ENCODE data around the gene THAP7.
A peak's percentile ranks its signal among the peaks of the same experiment; 100 is the strongest.

THAP7 gene

DNA sequence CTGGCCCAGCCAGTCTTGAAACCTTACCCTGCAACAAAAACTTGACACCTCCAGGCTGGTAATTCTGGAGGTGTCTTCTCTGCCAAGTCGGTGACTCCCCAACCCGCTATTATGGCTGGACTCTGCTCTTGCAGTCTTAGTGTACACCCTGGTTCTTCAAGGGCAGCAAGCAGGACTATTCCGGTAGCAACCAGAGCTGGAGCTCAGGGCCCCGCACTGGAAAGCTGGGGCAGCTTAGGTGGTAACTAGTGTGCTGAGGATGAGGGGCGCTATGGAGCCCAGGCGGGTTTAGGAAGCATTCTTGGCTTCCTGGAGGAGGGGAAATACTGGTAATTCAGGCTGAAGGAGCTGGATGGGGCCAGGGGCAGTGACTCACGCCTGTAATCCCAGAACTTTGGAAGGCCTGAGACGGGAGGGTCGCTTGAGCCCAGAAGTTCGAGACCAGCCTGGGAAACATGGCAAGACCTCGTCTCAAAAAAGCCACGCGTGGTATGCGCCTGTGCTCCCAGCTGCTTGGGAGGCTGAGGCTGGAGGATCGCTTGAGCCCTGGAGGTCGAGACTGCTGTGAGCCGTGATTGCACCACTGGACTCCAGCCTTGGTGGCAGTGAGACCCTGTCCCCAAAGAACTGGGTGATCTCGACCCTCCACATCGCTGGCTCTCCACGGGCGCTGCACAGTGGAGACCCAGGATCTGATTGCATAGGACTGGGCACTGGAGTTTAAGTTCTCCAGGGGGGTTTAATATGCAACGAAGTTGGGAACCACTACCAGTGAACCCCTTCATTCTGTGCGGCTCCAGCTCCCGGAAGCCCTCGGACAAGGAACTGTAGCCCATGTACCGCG is 45.4 kb downstream of the THAP7 start:
- TF ChIP-seq, protein P1, sequence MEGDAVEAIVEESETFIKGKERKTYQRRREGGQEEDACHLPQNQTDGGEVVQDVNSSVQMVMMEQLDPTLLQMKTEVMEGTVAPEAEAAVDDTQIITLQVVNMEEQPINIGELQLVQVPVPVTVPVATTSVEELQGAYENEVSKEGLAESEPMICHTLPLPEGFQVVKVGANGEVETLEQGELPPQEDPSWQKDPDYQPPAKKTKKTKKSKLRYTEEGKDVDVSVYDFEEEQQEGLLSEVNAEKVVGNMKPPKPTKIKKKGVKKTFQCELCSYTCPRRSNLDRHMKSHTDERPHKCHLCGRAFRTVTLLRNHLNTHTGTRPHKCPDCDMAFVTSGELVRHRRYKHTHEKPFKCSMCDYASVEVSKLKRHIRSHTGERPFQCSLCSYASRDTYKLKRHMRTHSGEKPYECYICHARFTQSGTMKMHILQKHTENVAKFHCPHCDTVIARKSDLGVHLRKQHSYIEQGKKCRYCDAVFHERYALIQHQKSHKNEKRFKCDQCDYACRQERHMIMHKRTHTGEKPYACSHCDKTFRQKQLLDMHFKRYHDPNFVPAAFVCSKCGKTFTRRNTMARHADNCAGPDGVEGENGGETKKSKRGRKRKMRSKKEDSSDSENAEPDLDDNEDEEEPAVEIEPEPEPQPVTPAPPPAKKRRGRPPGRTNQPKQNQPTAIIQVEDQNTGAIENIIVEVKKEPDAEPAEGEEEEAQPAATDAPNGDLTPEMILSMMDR (IDR thresholded peaks at IDR 0.05; ENCODE audit: low read depth, low read length, missing control alignments) = no peak
- DNase-seq (ENCODE audit: low read depth) = no peak
- H3K4me3 ChIP-seq (ENCODE audit: low read depth, low read length) = peak overlapping the region; percentile 72

GRCh38 chr22:20955548-20955947 is 46.4 kb downstream of the THAP7 start:
- TF ChIP-seq, protein P1 (IDR thresholded peaks at IDR 0.05; ENCODE audit: low read depth, low read length, missing control alignments) = no peak
- no peak for DNase-seq (ENCODE audit: low read depth)

GRCh38 chr22:20953668-20954500 is 48.0 kb downstream of the THAP7 start:
- no peak for DNase-seq (ENCODE audit: low read depth)
- TF ChIP-seq, protein P1 (IDR thresholded peaks at IDR 0.05; ENCODE audit: low read depth, low read length, missing control alignments) = no peak
- H3K4me3 ChIP-seq (ENCODE audit: low read depth, low read length) = no peak overlapping the region

More at GRCh38 chr22:20955548-20955947, 46.4 kb downstream of the THAP7 start:
- H3K4me3 ChIP-seq (ENCODE audit: low read depth, low read length) = no peak overlapping the region

GRCh38 chr22:20953342-20953608 is 48.6 kb downstream of the THAP7 start:
- no peak overlapping the region for H3K4me3 ChIP-seq (ENCODE audit: low read depth, low read length)
- TF ChIP-seq, protein P1 (IDR thresholded peaks at IDR 0.05; ENCODE audit: low read depth, low read length, missing control alignments) = no peak
- no peak for DNase-seq (ENCODE audit: low read depth)

- no peak overlapping the region for H3K4me3 ChIP-seq (ENCODE audit: low read depth, low read length)
- TF ChIP-seq, protein P1 (IDR thresholded peaks at IDR 0.05; ENCODE audit: low read depth, low read length, missing control alignments) = no peak
- no peak for DNase-seq (ENCODE audit: low read depth)
Observed at GRCh38 chr22:20952544-20953341, 49.2 kb downstream of the THAP7 start.

DNA sequence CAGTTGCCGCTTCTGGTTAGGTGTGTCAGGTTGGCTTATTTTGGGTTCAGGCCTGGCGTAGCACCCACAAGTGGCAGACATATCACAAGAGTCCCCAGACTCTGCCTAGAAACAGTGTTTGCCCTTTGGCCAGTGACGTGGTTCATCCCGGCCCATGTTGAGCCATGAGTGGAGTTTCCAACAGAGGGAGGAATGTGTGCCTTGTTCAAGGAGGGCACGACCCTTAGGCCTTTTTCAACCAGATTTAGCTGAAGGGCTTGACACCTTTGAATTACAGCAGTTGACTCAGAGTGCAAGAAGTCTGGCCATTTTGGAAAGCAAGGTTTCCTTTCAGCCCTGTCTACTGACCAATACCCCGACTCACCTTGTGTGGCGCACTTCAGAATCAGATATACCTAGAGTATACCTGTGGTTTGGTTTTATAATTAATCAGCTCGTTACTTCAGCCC is 50.0 kb downstream of the THAP7 start:
- TF ChIP-seq, protein P1 (IDR thresholded peaks at IDR 0.05; ENCODE audit: low read depth, low read length, missing control alignments) = no peak
- no peak for DNase-seq (ENCODE audit: low read depth)
- no peak overlapping the region for H3K4me3 ChIP-seq (ENCODE audit: low read depth, low read length)
